ENCODE results near the gene TIMM8A.

The TIMM8A gene

GRCh38 chrX:101377547-101377946, 29.0 kb upstream of the TIMM8A start:
- no peak for DNase-seq (ENCODE audit: low read depth)
- no peak for TF ChIP-seq CTCF (conservative IDR thresholded peaks at IDR 0.05; ENCODE audit: low read depth, low read length)
- no peak overlapping the region for H3K4me3 ChIP-seq (ENCODE audit: low read depth, low read length)

GRCh38 chrX:101370888-101371504, 22.5 kb upstream of the TIMM8A start:
- no peak for TF ChIP-seq CTCF (conservative IDR thresholded peaks at IDR 0.05; ENCODE audit: low read depth, low read length)
- DNase-seq (ENCODE audit: low read depth): no peak

GRCh38 chrX:101369687-101370086, 21.1 kb upstream of the TIMM8A start:
- TF ChIP-seq CTCF (conservative IDR thresholded peaks at IDR 0.05; ENCODE audit: low read depth, low read length): no peak

More at GRCh38 chrX:101370888-101371504, 22.5 kb upstream of the TIMM8A start:
- H3K4me3 ChIP-seq (ENCODE audit: low read depth, low read length): no peak overlapping the region

GRCh38 chrX:101368800-101369199, 20.3 kb upstream of the TIMM8A start:
- TF ChIP-seq CTCF (conservative IDR thresholded peaks at IDR 0.05; ENCODE audit: low read depth, low read length): no peak
- DNase-seq (ENCODE audit: low read depth): no peak
- H3K4me3 ChIP-seq (ENCODE audit: low read depth, low read length): no peak overlapping the region

More at GRCh38 chrX:101369687-101370086, 21.1 kb upstream of the TIMM8A start:
- no peak overlapping the region for H3K4me3 ChIP-seq (ENCODE audit: low read depth, low read length)
- no peak for DNase-seq (ENCODE audit: low read depth)

GRCh38 chrX:101365301-101365795, 16.8 kb upstream of the TIMM8A start:
- H3K4me3 ChIP-seq (ENCODE audit: low read depth, low read length): no peak overlapping the region
- TF ChIP-seq CTCF (conservative IDR thresholded peaks at IDR 0.05; ENCODE audit: low read depth, low read length): no peak
- DNase-seq (ENCODE audit: low read depth): no peak

GRCh38 chrX:101362757-101363156, 14.2 kb upstream of the TIMM8A start:
- no peak overlapping the region for H3K4me3 ChIP-seq (ENCODE audit: low read depth, low read length)
- DNase-seq (ENCODE audit: low read depth): no peak
- no peak for TF ChIP-seq CTCF (conservative IDR thresholded peaks at IDR 0.05; ENCODE audit: low read depth, low read length)

GRCh38 chrX:101362116-101362515, 13.6 kb upstream of the TIMM8A start:
- no peak for TF ChIP-seq CTCF (conservative IDR thresholded peaks at IDR 0.05; ENCODE audit: low read depth, low read length)
- H3K4me3 ChIP-seq (ENCODE audit: low read depth, low read length): no peak overlapping the region
- DNase-seq (ENCODE audit: low read depth): no peak

All from choroid plexus epithelial cell (primary cell).